Smooth muscle cell (in vitro differentiated cells): ENCODE data around the gene CEP57L1. TPM values are rescaled to one million over a fixed set of nuclear protein-coding genes. Genes with fewer than 3 reads are reported as not detected.
A peak's percentile ranks its signal among the peaks of the same experiment; 100 is the strongest.

Experiments
- DNase-seq: peaks from one replicate; lab custom pipeline; 2025; ENCODE audit not compliant: unreplicated experiment; lab: John Stamatoyannopoulos, UW
- H2AFZ ChIP-seq: fragments of 200-600 bp; sonication (generic); 2 replicates; pipeline ENCODE4 v1.6.0; 2016; ENCODE audit warnings: antibody characterized with exemption, low read depth, mild to moderate bottlenecking
- H3F3A ChIP-seq: fragments of 200-600 bp; sonication (generic); 2 replicates; pipeline ENCODE4 v1.6.0; 2017; ENCODE audit warnings: antibody characterized with exemption, low read depth
- H3K27ac ChIP-seq: fragments of 200-600 bp; sonication (generic); 2 replicates; pipeline ENCODE4 v1.5.1; 2016; ENCODE audit warnings: low read depth, mild to moderate bottlenecking
- H3K27me3 ChIP-seq: fragments of 200-600 bp; sonication (generic); 2 replicates; pipeline ENCODE4 v1.6.1; 2016; ENCODE audit warnings: low read depth, mild to moderate bottlenecking
- H3K36me3 ChIP-seq: fragments of 200-600 bp; sonication (generic); 2 replicates; pipeline ENCODE4 v1.5.1; 2016; ENCODE audit warnings: low read depth
- H3K4me1 ChIP-seq: fragments of 200-600 bp; sonication (generic); 2 replicates; pipeline ENCODE4 v1.5.1; 2016; ENCODE audit warnings: low read depth
- H3K4me2 ChIP-seq: fragments of 200-600 bp; sonication (generic); 2 replicates; pipeline ENCODE4 v1.6.0; 2016; ENCODE audit warnings: mild to moderate bottlenecking
- H3K4me3 ChIP-seq: fragments of 200-600 bp; sonication (generic); 2 replicates; pipeline ENCODE4 v1.5.1; 2016; ENCODE audit warnings: mild to moderate bottlenecking
- H3K79me2 ChIP-seq: fragments of 200-600 bp; sonication (generic); 2 replicates; pipeline ENCODE4 v1.6.0; 2016; ENCODE audit warnings: low read depth, mild to moderate bottlenecking
- H3K9ac ChIP-seq: fragments of 200-600 bp; sonication (generic); 2 replicates; pipeline ENCODE4 v1.6.0; 2016; ENCODE audit warnings: low read depth
- H3K9me3 ChIP-seq: fragments of 200-600 bp; sonication (generic); replicated peaks from 2 replicates; pipeline ENCODE4 v1.5.1; 2016; ENCODE audit warnings: low read depth
- H4K20me1 ChIP-seq: fragments of 200-600 bp; sonication (generic); 2 replicates; pipeline ENCODE4 v1.6.0; 2016; ENCODE audit warnings: low read depth
- WGBS: methylation state at CpG from one replicate; pipeline ENCODE4 v1.1.7; 2016; ENCODE audit warnings: low lambda C conversion rate; 5-methylcytosine and 5-hydroxymethylcytosine counted together
- polyA plus RNA-seq: library from polyadenylated mRNA; unstranded; fragments of >200 nt; fragmentation: Nextera tagmentation; extraction: Ambion mirVana; gene quantifications from 2 replicates; pipeline ENCODE4 v1.2.1, GENCODE V29; 2016
- total RNA-seq: library from RNA; depleted of rRNA; stranded (reverse); fragments of >200 nt; gene quantifications from 2 replicates; pipeline ENCODE4 v1.2.3, GENCODE V29; 2014
- TF ChIP-seq, protein P1 (sequence below): fragments of 200-600 bp; sonication (generic); IDR thresholded peaks from 2 replicates; pipeline ENCODE4 v1.5.1; 2017; ENCODE audit warnings: borderline replicate concordance, mild to moderate bottlenecking, antibody characterized with exemption; ENCODE audit not compliant: insufficient read depth, poor library complexity, severe bottlenecking

Gene CEP57L1
- total and polyA plus RNA-seq, 2 experiments from 2014 or later = 24.0 to 36.8 TPM

DNA sequence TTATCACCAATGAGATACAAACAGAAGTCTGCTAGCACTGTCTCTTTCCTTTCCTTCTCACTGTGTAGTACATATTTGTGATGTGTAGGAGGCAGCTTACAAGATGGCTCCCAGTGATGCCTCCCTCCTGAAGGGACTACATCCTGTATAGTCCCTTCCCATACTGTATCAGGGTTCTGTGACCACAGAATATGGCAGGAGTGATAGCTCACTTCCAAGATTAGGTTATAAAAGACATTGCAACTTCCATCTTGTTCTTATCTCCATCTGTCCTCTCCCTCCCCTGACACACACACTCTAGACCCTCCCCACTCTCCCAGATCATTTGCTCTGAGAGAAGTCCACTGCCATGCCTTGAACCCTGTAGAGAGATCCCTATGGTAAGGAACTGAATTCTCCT, 38.6 kb upstream of the CEP57L1 start:
- H3K9ac ChIP-seq = no peak overlapping the region

DNA sequence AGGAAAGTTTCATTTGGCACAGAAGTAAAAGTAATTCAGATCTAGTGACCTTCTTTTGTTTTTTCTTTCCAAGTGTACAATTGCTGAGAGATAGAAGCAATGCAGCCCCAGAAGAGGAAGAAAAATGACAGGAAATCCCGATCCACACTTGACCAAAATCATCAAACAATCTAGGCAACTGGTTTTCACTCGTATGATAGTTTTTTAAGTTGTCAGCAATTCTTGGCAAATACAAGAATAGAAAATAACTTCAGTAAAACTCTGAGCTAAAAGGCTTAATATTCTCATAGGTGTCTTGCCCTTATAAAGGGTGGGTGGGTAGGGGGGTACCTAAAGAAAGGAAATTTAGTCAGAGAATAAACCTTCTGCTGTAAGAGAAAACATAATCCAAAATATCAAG, 36.7 kb upstream of the CEP57L1 start:
- peaks cover 5% of the 10 kb centered on the region for H3F3A ChIP-seq
- no peaks in the 10 kb centered on the region for H3K79me2 ChIP-seq
- H3K4me3 ChIP-seq = no peak overlapping the region
- TF ChIP-seq, protein P1, sequence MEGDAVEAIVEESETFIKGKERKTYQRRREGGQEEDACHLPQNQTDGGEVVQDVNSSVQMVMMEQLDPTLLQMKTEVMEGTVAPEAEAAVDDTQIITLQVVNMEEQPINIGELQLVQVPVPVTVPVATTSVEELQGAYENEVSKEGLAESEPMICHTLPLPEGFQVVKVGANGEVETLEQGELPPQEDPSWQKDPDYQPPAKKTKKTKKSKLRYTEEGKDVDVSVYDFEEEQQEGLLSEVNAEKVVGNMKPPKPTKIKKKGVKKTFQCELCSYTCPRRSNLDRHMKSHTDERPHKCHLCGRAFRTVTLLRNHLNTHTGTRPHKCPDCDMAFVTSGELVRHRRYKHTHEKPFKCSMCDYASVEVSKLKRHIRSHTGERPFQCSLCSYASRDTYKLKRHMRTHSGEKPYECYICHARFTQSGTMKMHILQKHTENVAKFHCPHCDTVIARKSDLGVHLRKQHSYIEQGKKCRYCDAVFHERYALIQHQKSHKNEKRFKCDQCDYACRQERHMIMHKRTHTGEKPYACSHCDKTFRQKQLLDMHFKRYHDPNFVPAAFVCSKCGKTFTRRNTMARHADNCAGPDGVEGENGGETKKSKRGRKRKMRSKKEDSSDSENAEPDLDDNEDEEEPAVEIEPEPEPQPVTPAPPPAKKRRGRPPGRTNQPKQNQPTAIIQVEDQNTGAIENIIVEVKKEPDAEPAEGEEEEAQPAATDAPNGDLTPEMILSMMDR = no peak
- H2AFZ ChIP-seq = no peak overlapping the region
- H3K36me3 ChIP-seq = no peaks in the 10 kb centered on the region
- H3K9ac ChIP-seq = no peak overlapping the region
- H3K4me1 ChIP-seq = peaks cover 6% of the 10 kb centered on the region
- no peaks in the 10 kb centered on the region for H3K27me3 ChIP-seq
- H3K27ac ChIP-seq = no peak overlapping the region
- H3K4me2 ChIP-seq = no peak overlapping the region
- no peak for DNase-seq
- 85% methylated on average over 2 of the region's 2 CpGs for WGBS
- no peaks in the 10 kb centered on the region for H3K9me3 ChIP-seq
- no peaks in the 10 kb centered on the region for H4K20me1 ChIP-seq

More for the DNA sequence above, 38.6 kb upstream of the CEP57L1 start:
- peaks cover 5% of the 10 kb centered on the region for H3F3A ChIP-seq
- no peaks in the 10 kb centered on the region for H3K9me3 ChIP-seq
- H3K27me3 ChIP-seq = no peaks in the 10 kb centered on the region
- no peaks in the 10 kb centered on the region for H3K79me2 ChIP-seq
- no peak overlapping the region for H3K4me2 ChIP-seq
- H3K27ac ChIP-seq = peak overlapping the region; percentile 57
- TF ChIP-seq, protein P1 = no peak
- DNase-seq = no peak
- H3K36me3 ChIP-seq = no peaks in the 10 kb centered on the region
- no peak overlapping the region for H3K4me3 ChIP-seq
- peaks cover 11% of the 10 kb centered on the region for H3K4me1 ChIP-seq
- no peaks in the 10 kb centered on the region for H4K20me1 ChIP-seq
- H2AFZ ChIP-seq = no peak overlapping the region

DNA sequence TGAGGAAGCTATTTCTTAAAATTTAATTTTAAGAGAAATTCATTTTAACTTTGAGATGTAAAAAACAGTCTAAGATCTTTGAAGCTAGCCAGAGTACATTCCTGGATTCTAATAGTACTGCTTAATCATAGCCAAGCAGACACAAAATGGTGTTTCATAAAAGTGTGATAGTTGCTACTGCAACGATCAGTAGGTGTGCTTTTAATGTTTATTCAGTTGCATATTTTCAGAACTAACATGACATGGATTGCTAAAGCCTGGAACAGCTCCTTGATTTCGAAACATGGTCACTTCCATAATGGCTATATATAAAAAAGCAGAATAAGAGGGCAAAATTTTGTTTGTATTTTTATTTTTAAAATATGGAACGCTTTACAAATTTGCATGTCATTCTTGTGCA, 36.2 kb upstream of the CEP57L1 start:
- Histone ChIP-seq H3K4me2 (no peak overlapping the region), H3F3A (peaks cover 5% of the 10 kb centered on the region), H3K27me3 (no peaks in the 10 kb centered on the region), H2AFZ (no peak overlapping the region), H3K9me3 (no peaks in the 10 kb centered on the region), H3K4me1 (peaks cover 3% of the 10 kb centered on the region), H3K4me3 (no peak overlapping the region), H3K79me2 (peaks cover 2% of the 10 kb centered on the region), H3K36me3 (no peaks in the 10 kb centered on the region), H3K9ac (no peak overlapping the region), H4K20me1 (no peaks in the 10 kb centered on the region), H3K27ac (no peak overlapping the region)
- DNase-seq = no peak
- TF ChIP-seq, protein P1 = no peak
- 90% methylated on average over 3 of the region's 3 CpGs for WGBS

DNA sequence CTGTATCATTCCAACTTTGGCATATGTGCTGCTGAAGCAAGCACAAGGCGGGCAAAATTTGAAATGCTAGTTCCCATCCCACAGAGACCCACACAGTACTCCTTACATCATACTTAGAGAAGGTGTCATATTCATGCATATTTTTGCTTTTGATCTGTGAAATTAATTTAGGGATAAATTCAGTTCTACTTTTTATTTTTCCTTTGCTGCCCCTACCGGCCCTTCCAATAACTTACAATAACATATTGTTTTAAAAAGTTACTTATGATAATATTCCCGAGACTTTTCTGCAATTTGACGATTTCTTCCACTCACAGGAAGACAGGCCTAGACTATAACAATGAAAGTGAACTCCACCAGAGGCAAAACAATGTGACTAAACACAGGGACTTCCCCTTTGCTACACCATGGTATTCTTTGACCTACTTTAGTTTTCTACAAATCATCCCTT, 35.7 kb upstream of the CEP57L1 start:
- no peaks in the 10 kb centered on the region for H3K9me3 ChIP-seq
- no peaks in the 10 kb centered on the region for H3K36me3 ChIP-seq
- no peak overlapping the region for H3K9ac ChIP-seq
- H3K27me3 ChIP-seq = no peaks in the 10 kb centered on the region
- no peaks in the 10 kb centered on the region for H4K20me1 ChIP-seq
- peaks cover 2% of the 10 kb centered on the region for H3K79me2 ChIP-seq
- H3K27ac ChIP-seq = no peak overlapping the region
- no peak overlapping the region for H3K4me2 ChIP-seq
- DNase-seq = no peak
- H3K4me3 ChIP-seq = no peak overlapping the region
- WGBS = 92% methylated on average over 4 of the region's 4 CpGs
- TF ChIP-seq, protein P1 = no peak
- H3K4me1 ChIP-seq = peaks cover 3% of the 10 kb centered on the region
- H3F3A ChIP-seq = peaks cover 5% of the 10 kb centered on the region
- H2AFZ ChIP-seq = no peak overlapping the region
